ENCODE measurements around the gene KRT27. TPM values are rescaled to one million over a fixed set of nuclear protein-coding genes. Genes with fewer than 3 reads are reported as not detected.

KRT27 gene
- total RNA-seq, 2 donors from 2014 or later: not detected

DNA sequence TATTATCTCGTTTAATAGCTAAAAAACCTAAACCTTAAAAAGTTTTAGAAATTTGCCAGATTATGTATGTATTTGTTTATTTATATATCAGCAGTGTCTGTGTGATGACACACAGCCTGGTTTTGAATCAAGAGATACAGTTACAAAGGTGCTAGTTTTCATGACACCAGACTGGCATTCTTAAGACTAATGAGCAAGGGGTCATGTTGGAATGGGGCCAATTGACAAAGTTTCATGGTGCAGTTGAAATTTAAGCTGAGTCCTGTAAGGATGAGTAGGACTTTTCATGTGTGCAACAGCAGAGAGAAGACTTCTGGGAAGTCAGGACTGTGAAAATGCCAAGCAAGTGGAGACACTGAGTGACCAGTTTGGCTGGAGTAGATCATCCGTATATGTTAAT is 43.2 kb upstream of the KRT27 start:
- DNase-seq (no peak), ATAC-seq (no peak)
- H3K36me3 ChIP-seq (replicated peaks in 1 of 2; ENCODE audit: insufficient read depth in 1 of 2, low read depth in 2 of 2): no peaks in the 10 kb centered on the region
- no peak for TF ChIP-seq POLR2A (IDR thresholded peaks at IDR 0.05)
- TF ChIP-seq, protein P1, sequence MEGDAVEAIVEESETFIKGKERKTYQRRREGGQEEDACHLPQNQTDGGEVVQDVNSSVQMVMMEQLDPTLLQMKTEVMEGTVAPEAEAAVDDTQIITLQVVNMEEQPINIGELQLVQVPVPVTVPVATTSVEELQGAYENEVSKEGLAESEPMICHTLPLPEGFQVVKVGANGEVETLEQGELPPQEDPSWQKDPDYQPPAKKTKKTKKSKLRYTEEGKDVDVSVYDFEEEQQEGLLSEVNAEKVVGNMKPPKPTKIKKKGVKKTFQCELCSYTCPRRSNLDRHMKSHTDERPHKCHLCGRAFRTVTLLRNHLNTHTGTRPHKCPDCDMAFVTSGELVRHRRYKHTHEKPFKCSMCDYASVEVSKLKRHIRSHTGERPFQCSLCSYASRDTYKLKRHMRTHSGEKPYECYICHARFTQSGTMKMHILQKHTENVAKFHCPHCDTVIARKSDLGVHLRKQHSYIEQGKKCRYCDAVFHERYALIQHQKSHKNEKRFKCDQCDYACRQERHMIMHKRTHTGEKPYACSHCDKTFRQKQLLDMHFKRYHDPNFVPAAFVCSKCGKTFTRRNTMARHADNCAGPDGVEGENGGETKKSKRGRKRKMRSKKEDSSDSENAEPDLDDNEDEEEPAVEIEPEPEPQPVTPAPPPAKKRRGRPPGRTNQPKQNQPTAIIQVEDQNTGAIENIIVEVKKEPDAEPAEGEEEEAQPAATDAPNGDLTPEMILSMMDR (IDR thresholded peaks at IDR 0.05): no peak
- no peaks in the 10 kb centered on the region for H3K9me3 ChIP-seq
- intact Hi-C loops (cut with DNase I): no loop called here
- no peaks in the 10 kb centered on the region for H3K4me1 ChIP-seq
- no peaks in the 10 kb centered on the region for H3K27me3 ChIP-seq
- 90% methylated on average over 2 of the region's 2 CpGs for whole genome bisulfite sequencing, 2 donors
- no peak overlapping the region for H3K27ac ChIP-seq
- no peak overlapping the region for H3K4me3 ChIP-seq

DNA sequence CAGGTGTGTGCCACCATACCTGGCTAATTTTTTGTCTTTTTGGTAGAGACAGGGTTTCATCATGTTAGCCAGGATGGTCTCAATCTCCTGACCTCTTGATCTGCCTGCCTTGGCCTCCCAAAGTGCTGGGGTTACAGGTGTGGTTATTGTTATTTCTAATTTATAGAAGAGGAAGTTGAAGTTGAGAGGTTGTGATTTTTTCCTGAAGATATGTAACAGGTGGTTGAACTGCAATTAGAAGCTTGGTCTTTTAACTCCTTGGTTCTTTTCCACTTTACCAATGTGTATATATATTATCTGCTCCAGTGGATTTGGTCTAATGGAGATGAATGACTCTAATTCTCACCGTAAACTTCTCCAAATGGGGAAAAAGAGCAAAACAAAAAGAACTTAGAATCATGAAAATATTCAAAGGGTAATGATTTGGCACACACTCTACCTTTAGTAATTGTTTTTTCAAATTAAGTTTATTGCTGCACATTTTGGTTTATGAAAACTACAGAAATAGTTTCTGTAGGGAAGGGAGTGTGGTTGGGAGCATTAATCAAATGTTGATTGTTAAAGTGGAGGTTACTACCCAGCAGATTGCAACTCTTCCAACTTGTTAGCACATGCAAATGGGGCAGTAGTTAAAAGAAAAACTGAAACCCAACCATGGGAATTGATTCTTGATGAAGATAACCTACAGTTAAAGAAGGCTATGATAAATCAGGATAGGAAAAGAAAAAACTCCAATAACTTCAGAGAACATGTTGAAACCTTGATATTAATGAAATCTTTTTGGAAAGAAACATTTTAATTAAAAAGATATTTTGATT is 41.9 kb upstream of the KRT27 start:
- intact Hi-C loops (cut with DNase I): no loop called here
- TF ChIP-seq POLR2A (IDR thresholded peaks at IDR 0.05): no peak
- TF ChIP-seq, protein P1 (IDR thresholded peaks at IDR 0.05): no peak
- no peak overlapping the region for H3K27ac ChIP-seq
- no peaks in the 10 kb centered on the region for H3K36me3 ChIP-seq (replicated peaks in 1 of 2; ENCODE audit: insufficient read depth in 1 of 2, low read depth in 2 of 2)
- peaks cover 8% of the 10 kb centered on the region for H3K4me1 ChIP-seq
- ATAC-seq: no peak
- WGBS, 2 donors: 94 to 96% methylated on average over 1 of the region's 1 CpG
- DNase-seq: no peak
- H3K27me3 ChIP-seq: no peaks in the 10 kb centered on the region
- no peaks in the 10 kb centered on the region for H3K9me3 ChIP-seq
- H3K4me3 ChIP-seq: no peak overlapping the region

DNA sequence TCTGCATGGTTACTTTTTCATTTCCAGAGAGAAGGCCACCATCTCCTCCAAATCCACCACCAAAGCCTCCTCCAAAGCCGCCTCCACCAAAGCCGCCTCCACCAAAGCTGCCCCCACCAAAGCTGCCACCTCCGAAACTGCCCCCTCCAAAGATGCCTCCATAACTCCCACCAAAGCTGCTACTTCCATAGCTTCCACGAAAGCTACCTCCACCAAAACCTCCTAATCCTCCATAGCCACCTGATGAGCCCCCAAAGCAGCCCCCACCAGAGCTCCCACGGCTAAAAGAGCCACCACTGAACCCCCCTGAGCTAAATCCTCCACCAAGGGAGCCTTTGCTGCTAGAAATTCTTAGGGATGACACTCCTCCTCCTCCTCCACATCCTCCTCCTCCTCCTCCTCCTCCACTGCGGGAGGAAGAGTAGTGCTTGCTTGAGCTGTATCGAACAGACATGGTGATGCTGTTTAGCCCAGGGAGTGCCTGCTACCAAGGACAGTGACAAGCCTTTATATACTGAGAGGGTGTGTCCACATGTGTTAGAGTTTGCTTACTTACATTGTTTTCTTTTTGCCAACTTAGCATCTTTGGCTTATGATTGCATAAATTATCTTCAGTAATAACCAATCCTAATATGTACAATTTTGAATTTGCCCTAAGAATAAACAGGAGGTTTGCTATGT is 39.9 kb upstream of the KRT27 start, which contains the start of gene KRT10:
TSS of gene KRT10 (minus strand) at position 483 of the 681 bp plus-strand sequence. CDS start at position 454, 29 bp downstream.
- DNase-seq: no peak
- H3K27ac ChIP-seq: no peak within 1 kb of the TSS
- intact Hi-C loops (cut with DNase I): no loop called here
- 94 to 97% methylated on average over 7 of the region's 7 CpGs for WGBS, 2 donors
- H3K9me3 ChIP-seq: no peaks in the 10 kb centered on the region
- no peaks in the 10 kb centered on the region for H3K36me3 ChIP-seq (replicated peaks in 1 of 2; ENCODE audit: insufficient read depth in 1 of 2, low read depth in 2 of 2)
- H3K4me1 ChIP-seq: peaks cover 15% of the 10 kb centered on the region
- H3K4me3 ChIP-seq: no peak within 1 kb of the TSS
- no peaks in the 10 kb centered on the region for H3K27me3 ChIP-seq
- TF ChIP-seq, protein P1 (IDR thresholded peaks at IDR 0.05): no peak
- TF ChIP-seq POLR2A (IDR thresholded peaks at IDR 0.05): no peak
- no peak for ATAC-seq

DNA sequence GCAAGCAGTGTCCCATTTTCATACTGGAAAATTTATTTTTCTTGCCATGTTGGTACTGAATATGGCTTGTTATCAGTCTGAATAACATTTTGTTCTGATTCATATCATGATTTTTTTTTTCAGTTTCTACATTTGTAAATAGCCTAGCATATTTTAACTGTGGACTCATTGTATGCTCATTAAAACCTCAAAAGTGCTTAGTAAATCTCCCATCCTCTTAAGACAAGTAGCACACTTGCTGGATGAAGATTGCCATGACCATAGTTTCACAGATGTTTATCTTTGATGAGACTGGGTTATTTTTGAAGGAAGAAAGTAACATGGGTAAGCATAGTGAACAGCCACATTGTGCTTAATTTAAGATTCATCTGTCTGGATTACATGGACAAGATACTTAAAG is 39.2 kb upstream of the KRT27 start:
- H3K27me3 ChIP-seq: no peaks in the 10 kb centered on the region
- ATAC-seq: no peak
- no peak overlapping the region for H3K4me3 ChIP-seq
- TF ChIP-seq, protein P1 (IDR thresholded peaks at IDR 0.05): no peak
- TF ChIP-seq POLR2A (IDR thresholded peaks at IDR 0.05): no peak
- no peaks in the 10 kb centered on the region for H3K36me3 ChIP-seq (replicated peaks in 1 of 2; ENCODE audit: insufficient read depth in 1 of 2, low read depth in 2 of 2)
- H3K9me3 ChIP-seq: no peaks in the 10 kb centered on the region
- intact Hi-C loops (cut with DNase I): no loop called here
- DNase-seq: no peak
- H3K4me1 ChIP-seq: peaks cover 15% of the 10 kb centered on the region
- no peak overlapping the region for H3K27ac ChIP-seq

Measured in body of pancreas (tissue), 4 donors.